ENCODE measurements around the gene TTPAL.
A peak's percentile ranks its signal among the peaks of the same experiment; 100 is the strongest.

The TTPAL gene

GRCh38 chr20:44438782-44439181, 36.9 kb upstream of the TTPAL start:
- no peak overlapping the region for H3K4me3 ChIP-seq (ENCODE audit: low read length)
- DNase-seq (ENCODE audit: low read depth, low spot score) = no peak

- H3K4me3 ChIP-seq (ENCODE audit: low read length) = no peak overlapping the region
- no peak for DNase-seq (ENCODE audit: low read depth, low spot score)
Observed at GRCh38 chr20:44439318-44439717, 36.4 kb upstream of the TTPAL start.

- no peak overlapping the region for H3K4me3 ChIP-seq (ENCODE audit: low read length)
- DNase-seq (ENCODE audit: low read depth, low spot score) = no peak
Observed at GRCh38 chr20:44442298-44443070, 33.2 kb upstream of the TTPAL start.

- DNase-seq (ENCODE audit: low read depth, low spot score) = no peak
- no peak overlapping the region for H3K4me3 ChIP-seq (ENCODE audit: low read length)
Observed at GRCh38 chr20:44445742-44446710, 29.6 kb upstream of the TTPAL start.

- H3K4me3 ChIP-seq (ENCODE audit: low read length) = no peak overlapping the region
- no peak for DNase-seq (ENCODE audit: low read depth, low spot score)
Observed at GRCh38 chr20:44447827-44448419, 27.8 kb upstream of the TTPAL start.

- H3K4me3 ChIP-seq (ENCODE audit: low read length) = no peak overlapping the region
- DNase-seq (ENCODE audit: low read depth, low spot score) = peak; percentile 27
Observed at GRCh38 chr20:44448753-44449546, 26.7 kb upstream of the TTPAL start.

GRCh38 chr20:44449864-44450263, 25.8 kb upstream of the TTPAL start:
- no peak overlapping the region for H3K4me3 ChIP-seq (ENCODE audit: low read length)
- no peak for DNase-seq (ENCODE audit: low read depth, low spot score)

GRCh38 chr20:44450281-44450889, 25.3 kb upstream of the TTPAL start:
- no peak overlapping the region for H3K4me3 ChIP-seq (ENCODE audit: low read length)

GRCh38 chr20:44450903-44451450, 24.7 kb upstream of the TTPAL start:
- DNase-seq (ENCODE audit: low read depth, low spot score) = no peak
- H3K4me3 ChIP-seq (ENCODE audit: low read length) = no peak overlapping the region

More at GRCh38 chr20:44450281-44450889, 25.3 kb upstream of the TTPAL start:
- no peak for DNase-seq (ENCODE audit: low read depth, low spot score)

GRCh38 chr20:44454306-44454963, 21.2 kb upstream of the TTPAL start:
- no peak for DNase-seq (ENCODE audit: low read depth, low spot score)
- no peak overlapping the region for H3K4me3 ChIP-seq (ENCODE audit: low read length)

GRCh38 chr20:44455126-44455525, 20.5 kb upstream of the TTPAL start:
- DNase-seq (ENCODE audit: low read depth, low spot score) = no peak
- no peak overlapping the region for H3K4me3 ChIP-seq (ENCODE audit: low read length)

- no peak for DNase-seq (ENCODE audit: low read depth, low spot score)
- H3K4me3 ChIP-seq (ENCODE audit: low read length) = no peak overlapping the region
Observed at GRCh38 chr20:44456611-44457010, 19.1 kb upstream of the TTPAL start.

GRCh38 chr20:44457016-44457415, 18.7 kb upstream of the TTPAL start:
- H3K4me3 ChIP-seq (ENCODE audit: low read length) = no peak overlapping the region
- no peak for DNase-seq (ENCODE audit: low read depth, low spot score)

- DNase-seq (ENCODE audit: low read depth, low spot score) = no peak
- H3K4me3 ChIP-seq (ENCODE audit: low read length) = no peak overlapping the region
Observed at GRCh38 chr20:44459271-44459670, 16.4 kb upstream of the TTPAL start.

GRCh38 chr20:44460795-44461141, 14.9 kb upstream of the TTPAL start:
- peak; percentile 27 for DNase-seq (ENCODE audit: low read depth, low spot score)
- H3K4me3 ChIP-seq (ENCODE audit: low read length) = no peak overlapping the region

GRCh38 chr20:44461142-44461802, 14.4 kb upstream of the TTPAL start:
- no peak for DNase-seq (ENCODE audit: low read depth, low spot score)

GRCh38 chr20:44461803-44462174, 13.9 kb upstream of the TTPAL start:
- no peak overlapping the region for H3K4me3 ChIP-seq (ENCODE audit: low read length)
- no peak for DNase-seq (ENCODE audit: low read depth, low spot score)

More at GRCh38 chr20:44461142-44461802, 14.4 kb upstream of the TTPAL start:
- H3K4me3 ChIP-seq (ENCODE audit: low read length) = no peak overlapping the region

Data from Jurkat, Clone E6-1 (cell line).